WTC11 (cell line): ENCODE measurements around the gene SETD2. TPM values are rescaled to one million over a fixed set of nuclear protein-coding genes. Genes with fewer than 3 reads are reported as not detected.

ENCODE experiments used
- ATAC-seq: fragments of 200-7000 bp; cut with Tn5 transposase; 2 replicates; pipeline ENCODE4 v1.10.0; 2021; ENCODE audit warnings: mild to moderate bottlenecking, moderate library complexity
- CTCF ChIA-PET: fragments of 300-600 bp; sonication (Branson Sonifier 250); formaldehyde crosslinking; loops from one replicate; lab custom pipeline; 2021; ENCODE audit warnings: antibody characterized with exemption; lab: Charles Lee
- POLR2A ChIA-PET: fragments of 350-600 bp; sonication (Branson Sonifier 250); formaldehyde crosslinking; loops from one replicate; lab custom pipeline; 2021; ENCODE audit warnings: antibody characterized with exemption; lab: Charles Lee
- DNase-seq: peaks from one replicate; pipeline ENCODE4 v3.0.0; 2021; ENCODE audit warnings: low spot score
- H3K27ac Mint-ChIP-seq: 2 replicates; pipeline ENCODE4 v1.8.0; 2021; ENCODE audit warnings: mixed read lengths
- H3K27me3 Mint-ChIP-seq: 2 replicates; pipeline ENCODE4 v1.8.0; 2021; ENCODE audit warnings: low read depth, mild to moderate bottlenecking, moderate library complexity, mixed read lengths
- H3K36me3 Mint-ChIP-seq: 2 replicates; pipeline ENCODE4 v1.8.0; 2021; ENCODE audit warnings: mixed read lengths
- H3K4me1 Mint-ChIP-seq: 2 replicates; pipeline ENCODE4 v1.8.0; 2022; ENCODE audit warnings: mixed read lengths
- H3K4me3 Mint-ChIP-seq: 2 replicates; pipeline ENCODE4 v1.8.0; 2021; ENCODE audit warnings: mild to moderate bottlenecking, moderate library complexity, mixed read lengths
- H3K9me3 Mint-ChIP-seq: 2 replicates; pipeline ENCODE4 v1.8.0; 2021; ENCODE audit warnings: mixed read lengths
- CREM ChIP-seq: sonication (generic); formaldehyde crosslinking; IDR thresholded peaks from 2 replicates; pipeline ENCODE4 v1.8.1; 2022; ENCODE audit warnings: mild to moderate bottlenecking, missing genetic modification reagents, moderate library complexity
- ESRRA ChIP-seq: sonication (generic); formaldehyde crosslinking; IDR thresholded peaks from 2 replicates; pipeline ENCODE4 v1.8.1; 2022; ENCODE audit warnings: mild to moderate bottlenecking, missing genetic modification reagents, borderline replicate concordance
- HMGA2 ChIP-seq: fragments of 250-450 bp; sonication (Bioruptor Pico); IDR thresholded peaks from 2 replicates; pipeline ENCODE4 v1.4.0; 2021; ENCODE audit warnings: mild to moderate bottlenecking, moderate library complexity
- IRF2 ChIP-seq: sonication (generic); formaldehyde crosslinking; IDR thresholded peaks from 2 replicates; pipeline ENCODE4 v1.8.0; 2022; ENCODE audit warnings: low read depth, missing genetic modification reagents, borderline replicate concordance
- KAT7 ChIP-seq: sonication (generic); formaldehyde crosslinking; IDR thresholded peaks from 2 replicates; pipeline ENCODE4 v1.8.1; 2023; ENCODE audit warnings: missing genetic modification reagents, mild to moderate bottlenecking, borderline replicate concordance
- NR3C1 ChIP-seq: sonication (generic); formaldehyde crosslinking; conservative IDR thresholded peaks from 2 replicates; pipeline ENCODE4 v1.8.1; 2023; ENCODE audit warnings: low read depth, mild to moderate bottlenecking, missing genetic modification reagents
- TEAD4 ChIP-seq: sonication (generic); formaldehyde crosslinking; IDR thresholded peaks from 2 replicates; pipeline ENCODE4 v1.8.0; 2022; ENCODE audit warnings: mild to moderate bottlenecking, missing genetic modification reagents
- ZBTB21 ChIP-seq: sonication (generic); formaldehyde crosslinking; IDR thresholded peaks from 2 replicates; pipeline ENCODE4 v1.8.1; 2023; ENCODE audit warnings: mild to moderate bottlenecking, missing genetic modification reagents, borderline replicate concordance
- ZNF232 ChIP-seq: sonication (generic); formaldehyde crosslinking; IDR thresholded peaks from 2 replicates; pipeline ENCODE4 v1.8.0; 2022; ENCODE audit warnings: mild to moderate bottlenecking, missing genetic modification reagents
- ZNF671 ChIP-seq: fragments of 250-450 bp; sonication (Bioruptor Pico); IDR thresholded peaks from 2 replicates; pipeline ENCODE4 v1.8.0; 2021; ENCODE audit warnings: mild to moderate bottlenecking
- total RNA-seq: library from RNA; stranded (reverse); gene quantifications from 3 replicates; pipeline ENCODE4 v1.2.3, GENCODE V29; 2021
- TF ChIP-seq, protein P1 (sequence below): sonication (generic); formaldehyde crosslinking; IDR thresholded peaks from 2 replicates; pipeline ENCODE4 v1.8.0; 2023; ENCODE audit warnings: missing genetic modification reagents, mild to moderate bottlenecking, borderline replicate concordance
- TF ChIP-seq, protein P2 (sequence below): sonication (generic); formaldehyde crosslinking; IDR thresholded peaks from 2 replicates; pipeline ENCODE4 v1.8.1; 2023; ENCODE audit warnings: mild to moderate bottlenecking, missing genetic modification reagents, borderline replicate concordance
- TF ChIP-seq, protein P3 (sequence below): sonication (generic); formaldehyde crosslinking; IDR thresholded peaks from 2 replicates; pipeline ENCODE4 v1.8.1; 2022; ENCODE audit warnings: mild to moderate bottlenecking, moderate library complexity, missing genetic modification reagents
- TF ChIP-seq, protein P4 (sequence below): sonication (generic); formaldehyde crosslinking; IDR thresholded peaks from 2 replicates; pipeline ENCODE4 v1.8.0; 2023; ENCODE audit warnings: mild to moderate bottlenecking, missing genetic modification reagents

The SETD2 gene
- total RNA-seq, 1 experiment from 2014 or later = 39.8 TPM

DNA sequence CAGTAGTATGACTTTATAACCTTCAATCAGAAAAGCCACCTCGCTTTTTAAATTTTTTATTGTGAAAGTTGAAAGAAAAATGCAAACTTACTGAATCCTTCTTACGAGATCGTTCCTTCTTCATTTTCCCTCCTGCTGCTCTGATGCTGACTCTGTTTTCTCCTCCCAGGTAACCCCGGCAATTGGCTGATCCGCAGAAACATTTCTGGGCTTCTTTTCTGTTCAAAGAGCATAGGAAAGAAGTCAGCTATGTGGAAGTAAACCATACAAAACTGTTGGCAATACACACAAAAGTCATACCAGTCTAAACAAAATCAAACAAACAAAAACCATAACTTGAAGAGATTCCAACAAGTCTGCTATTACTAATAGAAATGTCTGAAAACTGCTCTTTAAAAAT lies 66.0 kb downstream of the SETD2 start:
- CTCF ChIA-PET = no interaction called here
- H3K27ac Mint-ChIP-seq = no peak overlapping the region

More for the DNA sequence above, 66.0 kb downstream of the SETD2 start:
- Mint-ChIP-seq H3K36me3 (peaks cover 49% of the 10 kb centered on the region), H3K4me3 (no peak overlapping the region), H3K4me1 (no peaks in the 10 kb centered on the region), H3K27me3 (no peaks in the 10 kb centered on the region), H3K9me3 (no peaks in the 10 kb centered on the region)
- TF ChIP-seq HMGA2 (CRISPR knock-in tag) (no peak), CREM (CRISPR knock-in tag) (no peak), TEAD4 (CRISPR knock-in tag) (no peak), KAT7 (CRISPR knock-in tag) (no peak), ESRRA (CRISPR knock-in tag) (no peak), ZBTB21 (CRISPR knock-in tag) (no peak), IRF2 (no peak), ZNF232 (CRISPR knock-in tag) (no peak), NR3C1 (no peak), ZNF671 (CRISPR knock-in tag) (no peak)
- TF ChIP-seq, protein P1, sequence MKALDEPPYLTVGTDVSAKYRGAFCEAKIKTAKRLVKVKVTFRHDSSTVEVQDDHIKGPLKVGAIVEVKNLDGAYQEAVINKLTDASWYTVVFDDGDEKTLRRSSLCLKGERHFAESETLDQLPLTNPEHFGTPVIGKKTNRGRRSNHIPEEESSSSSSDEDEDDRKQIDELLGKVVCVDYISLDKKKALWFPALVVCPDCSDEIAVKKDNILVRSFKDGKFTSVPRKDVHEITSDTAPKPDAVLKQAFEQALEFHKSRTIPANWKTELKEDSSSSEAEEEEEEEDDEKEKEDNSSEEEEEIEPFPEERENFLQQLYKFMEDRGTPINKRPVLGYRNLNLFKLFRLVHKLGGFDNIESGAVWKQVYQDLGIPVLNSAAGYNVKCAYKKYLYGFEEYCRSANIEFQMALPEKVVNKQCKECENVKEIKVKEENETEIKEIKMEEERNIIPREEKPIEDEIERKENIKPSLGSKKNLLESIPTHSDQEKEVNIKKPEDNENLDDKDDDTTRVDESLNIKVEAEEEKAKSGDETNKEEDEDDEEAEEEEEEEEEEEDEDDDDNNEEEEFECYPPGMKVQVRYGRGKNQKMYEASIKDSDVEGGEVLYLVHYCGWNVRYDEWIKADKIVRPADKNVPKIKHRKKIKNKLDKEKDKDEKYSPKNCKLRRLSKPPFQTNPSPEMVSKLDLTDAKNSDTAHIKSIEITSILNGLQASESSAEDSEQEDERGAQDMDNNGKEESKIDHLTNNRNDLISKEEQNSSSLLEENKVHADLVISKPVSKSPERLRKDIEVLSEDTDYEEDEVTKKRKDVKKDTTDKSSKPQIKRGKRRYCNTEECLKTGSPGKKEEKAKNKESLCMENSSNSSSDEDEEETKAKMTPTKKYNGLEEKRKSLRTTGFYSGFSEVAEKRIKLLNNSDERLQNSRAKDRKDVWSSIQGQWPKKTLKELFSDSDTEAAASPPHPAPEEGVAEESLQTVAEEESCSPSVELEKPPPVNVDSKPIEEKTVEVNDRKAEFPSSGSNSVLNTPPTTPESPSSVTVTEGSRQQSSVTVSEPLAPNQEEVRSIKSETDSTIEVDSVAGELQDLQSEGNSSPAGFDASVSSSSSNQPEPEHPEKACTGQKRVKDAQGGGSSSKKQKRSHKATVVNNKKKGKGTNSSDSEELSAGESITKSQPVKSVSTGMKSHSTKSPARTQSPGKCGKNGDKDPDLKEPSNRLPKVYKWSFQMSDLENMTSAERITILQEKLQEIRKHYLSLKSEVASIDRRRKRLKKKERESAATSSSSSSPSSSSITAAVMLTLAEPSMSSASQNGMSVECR = no peak
- TF ChIP-seq, protein P2, sequence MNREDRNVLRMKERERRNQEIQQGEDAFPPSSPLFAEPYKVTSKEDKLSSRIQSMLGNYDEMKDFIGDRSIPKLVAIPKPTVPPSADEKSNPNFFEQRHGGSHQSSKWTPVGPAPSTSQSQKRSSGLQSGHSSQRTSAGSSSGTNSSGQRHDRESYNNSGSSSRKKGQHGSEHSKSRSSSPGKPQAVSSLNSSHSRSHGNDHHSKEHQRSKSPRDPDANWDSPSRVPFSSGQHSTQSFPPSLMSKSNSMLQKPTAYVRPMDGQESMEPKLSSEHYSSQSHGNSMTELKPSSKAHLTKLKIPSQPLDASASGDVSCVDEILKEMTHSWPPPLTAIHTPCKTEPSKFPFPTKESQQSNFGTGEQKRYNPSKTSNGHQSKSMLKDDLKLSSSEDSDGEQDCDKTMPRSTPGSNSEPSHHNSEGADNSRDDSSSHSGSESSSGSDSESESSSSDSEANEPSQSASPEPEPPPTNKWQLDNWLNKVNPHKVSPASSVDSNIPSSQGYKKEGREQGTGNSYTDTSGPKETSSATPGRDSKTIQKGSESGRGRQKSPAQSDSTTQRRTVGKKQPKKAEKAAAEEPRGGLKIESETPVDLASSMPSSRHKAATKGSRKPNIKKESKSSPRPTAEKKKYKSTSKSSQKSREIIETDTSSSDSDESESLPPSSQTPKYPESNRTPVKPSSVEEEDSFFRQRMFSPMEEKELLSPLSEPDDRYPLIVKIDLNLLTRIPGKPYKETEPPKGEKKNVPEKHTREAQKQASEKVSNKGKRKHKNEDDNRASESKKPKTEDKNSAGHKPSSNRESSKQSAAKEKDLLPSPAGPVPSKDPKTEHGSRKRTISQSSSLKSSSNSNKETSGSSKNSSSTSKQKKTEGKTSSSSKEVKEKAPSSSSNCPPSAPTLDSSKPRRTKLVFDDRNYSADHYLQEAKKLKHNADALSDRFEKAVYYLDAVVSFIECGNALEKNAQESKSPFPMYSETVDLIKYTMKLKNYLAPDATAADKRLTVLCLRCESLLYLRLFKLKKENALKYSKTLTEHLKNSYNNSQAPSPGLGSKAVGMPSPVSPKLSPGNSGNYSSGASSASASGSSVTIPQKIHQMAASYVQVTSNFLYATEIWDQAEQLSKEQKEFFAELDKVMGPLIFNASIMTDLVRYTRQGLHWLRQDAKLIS (CRISPR knock-in tag) = no peak
- TF ChIP-seq, protein P3, sequence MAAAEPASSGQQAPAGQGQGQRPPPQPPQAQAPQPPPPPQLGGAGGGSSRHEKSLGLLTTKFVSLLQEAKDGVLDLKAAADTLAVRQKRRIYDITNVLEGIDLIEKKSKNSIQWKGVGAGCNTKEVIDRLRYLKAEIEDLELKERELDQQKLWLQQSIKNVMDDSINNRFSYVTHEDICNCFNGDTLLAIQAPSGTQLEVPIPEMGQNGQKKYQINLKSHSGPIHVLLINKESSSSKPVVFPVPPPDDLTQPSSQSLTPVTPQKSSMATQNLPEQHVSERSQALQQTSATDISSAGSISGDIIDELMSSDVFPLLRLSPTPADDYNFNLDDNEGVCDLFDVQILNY = no peak
- TF ChIP-seq, protein P4, sequence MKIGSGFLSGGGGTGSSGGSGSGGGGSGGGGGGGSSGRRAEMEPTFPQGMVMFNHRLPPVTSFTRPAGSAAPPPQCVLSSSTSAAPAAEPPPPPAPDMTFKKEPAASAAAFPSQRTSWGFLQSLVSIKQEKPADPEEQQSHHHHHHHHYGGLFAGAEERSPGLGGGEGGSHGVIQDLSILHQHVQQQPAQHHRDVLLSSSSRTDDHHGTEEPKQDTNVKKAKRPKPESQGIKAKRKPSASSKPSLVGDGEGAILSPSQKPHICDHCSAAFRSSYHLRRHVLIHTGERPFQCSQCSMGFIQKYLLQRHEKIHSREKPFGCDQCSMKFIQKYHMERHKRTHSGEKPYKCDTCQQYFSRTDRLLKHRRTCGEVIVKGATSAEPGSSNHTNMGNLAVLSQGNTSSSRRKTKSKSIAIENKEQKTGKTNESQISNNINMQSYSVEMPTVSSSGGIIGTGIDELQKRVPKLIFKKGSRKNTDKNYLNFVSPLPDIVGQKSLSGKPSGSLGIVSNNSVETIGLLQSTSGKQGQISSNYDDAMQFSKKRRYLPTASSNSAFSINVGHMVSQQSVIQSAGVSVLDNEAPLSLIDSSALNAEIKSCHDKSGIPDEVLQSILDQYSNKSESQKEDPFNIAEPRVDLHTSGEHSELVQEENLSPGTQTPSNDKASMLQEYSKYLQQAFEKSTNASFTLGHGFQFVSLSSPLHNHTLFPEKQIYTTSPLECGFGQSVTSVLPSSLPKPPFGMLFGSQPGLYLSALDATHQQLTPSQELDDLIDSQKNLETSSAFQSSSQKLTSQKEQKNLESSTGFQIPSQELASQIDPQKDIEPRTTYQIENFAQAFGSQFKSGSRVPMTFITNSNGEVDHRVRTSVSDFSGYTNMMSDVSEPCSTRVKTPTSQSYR (CRISPR knock-in tag) = no peak
- ATAC-seq (no peak), DNase-seq (no peak)
- POLR2A ChIA-PET = no interaction called here
